Keratinocyte (primary cell): ENCODE data around the gene ISM1.

ENCODE experiments used
- EZH2 ChIP-seq: IDR thresholded peaks from one replicate; pipeline ENCODE4 v1.6.1; 2012; ENCODE audit warnings: inconsistent platforms, mild to moderate bottlenecking, low read length, moderate library complexity
- TF ChIP-seq, protein P1 (sequence below), 3 experiments: IDR thresholded peaks in 1 of 3; conservative IDR thresholded peaks in 1 of 3; optimal IDR thresholded peaks in 1 of 3; 2 replicates in 2 of 3; 3 replicates in 1 of 3; pipeline versions ENCODE3 to v1.5.1; 2011; ENCODE audit warnings: low read length in 3 of 3, mild to moderate bottlenecking in 3 of 3, moderate library complexity in 2 of 3, control low read depth in 1 of 3, inconsistent platforms in 1 of 3; ENCODE audit not compliant: insufficient read depth in 2 of 3; ENCODE audit errors: extremely low read depth in 1 of 3

DNA sequence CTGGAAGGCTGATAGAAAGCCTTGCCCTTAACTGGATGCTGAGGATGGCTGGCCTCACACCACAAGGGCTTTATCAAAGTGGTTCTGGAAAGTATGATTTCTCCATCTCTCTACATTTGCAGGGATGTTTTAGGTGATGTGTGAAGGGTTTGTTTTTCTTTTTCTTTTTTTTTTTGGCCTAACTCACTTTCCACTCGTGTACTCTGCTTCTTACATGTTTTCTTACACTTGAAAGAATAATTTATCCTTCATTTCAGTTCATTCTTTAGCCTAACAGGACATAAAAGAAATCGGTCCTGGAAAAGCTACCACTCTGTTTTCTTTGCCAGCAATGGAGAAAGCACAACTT is 41.2 kb downstream of the ISM1 start:
- TF ChIP-seq, protein P1, sequence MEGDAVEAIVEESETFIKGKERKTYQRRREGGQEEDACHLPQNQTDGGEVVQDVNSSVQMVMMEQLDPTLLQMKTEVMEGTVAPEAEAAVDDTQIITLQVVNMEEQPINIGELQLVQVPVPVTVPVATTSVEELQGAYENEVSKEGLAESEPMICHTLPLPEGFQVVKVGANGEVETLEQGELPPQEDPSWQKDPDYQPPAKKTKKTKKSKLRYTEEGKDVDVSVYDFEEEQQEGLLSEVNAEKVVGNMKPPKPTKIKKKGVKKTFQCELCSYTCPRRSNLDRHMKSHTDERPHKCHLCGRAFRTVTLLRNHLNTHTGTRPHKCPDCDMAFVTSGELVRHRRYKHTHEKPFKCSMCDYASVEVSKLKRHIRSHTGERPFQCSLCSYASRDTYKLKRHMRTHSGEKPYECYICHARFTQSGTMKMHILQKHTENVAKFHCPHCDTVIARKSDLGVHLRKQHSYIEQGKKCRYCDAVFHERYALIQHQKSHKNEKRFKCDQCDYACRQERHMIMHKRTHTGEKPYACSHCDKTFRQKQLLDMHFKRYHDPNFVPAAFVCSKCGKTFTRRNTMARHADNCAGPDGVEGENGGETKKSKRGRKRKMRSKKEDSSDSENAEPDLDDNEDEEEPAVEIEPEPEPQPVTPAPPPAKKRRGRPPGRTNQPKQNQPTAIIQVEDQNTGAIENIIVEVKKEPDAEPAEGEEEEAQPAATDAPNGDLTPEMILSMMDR (optimal IDR thresholded peaks at IDR 0.05 in 1 of 3, IDR thresholded peaks at IDR 0.05 in 1 of 3, conservative IDR thresholded peaks at IDR 0.05 in 1 of 3; ENCODE audit: extremely low read depth in 1 of 3, insufficient read depth in 2 of 3, low read length in 3 of 3): no peak
- TF ChIP-seq EZH2: no peak
